OCI-LY1 (cell line): ENCODE results near the gene KRT2.

ENCODE experiments used
- H2AFZ ChIP-seq: fragments of 200-600 bp; sonication (generic), shearing (Covaris generic); 2 replicates; pipeline ENCODE4 v1.6.0; 2014; ENCODE audit warnings: antibody characterized with exemption, mild to moderate bottlenecking, low read length
- H3F3A ChIP-seq: fragments of 200-600 bp; sonication (generic), shearing (Covaris generic); 2 replicates; pipeline ENCODE4 v1.6.0; 2014; ENCODE audit warnings: mild to moderate bottlenecking, antibody characterized with exemption, low read length, moderate library complexity; ENCODE audit not compliant: insufficient read depth
- H3K27ac ChIP-seq: fragments of 200-600 bp; sonication (generic); 2 replicates; pipeline ENCODE4 v1.5.1; 2014; ENCODE audit warnings: low read length, mixed run types, mild to moderate bottlenecking, low read depth; ENCODE audit not compliant: poor library complexity, severe bottlenecking
- H3K27me3 ChIP-seq: fragments of 200-600 bp; sonication (generic); 2 replicates; pipeline ENCODE4 v1.6.0; 2014; ENCODE audit warnings: antibody characterized with exemption, mild to moderate bottlenecking, low read length, moderate library complexity; ENCODE audit not compliant: insufficient read depth
- H3K36me3 ChIP-seq: fragments of 200-600 bp; sonication (generic); 2 replicates; pipeline ENCODE4 v1.6.1; 2014; ENCODE audit warnings: mild to moderate bottlenecking, antibody characterized with exemption, low read length, moderate library complexity, mixed read lengths; ENCODE audit not compliant: insufficient read depth
- H3K4me1 ChIP-seq: fragments of 200-600 bp; sonication (generic); 2 replicates; pipeline ENCODE4 v1.5.1; 2014; ENCODE audit warnings: mild to moderate bottlenecking, low read length, moderate library complexity; ENCODE audit not compliant: insufficient read depth, severe bottlenecking
- H3K4me2 ChIP-seq: fragments of 200-600 bp; sonication (generic), shearing (Covaris generic); 2 replicates; pipeline ENCODE4 v1.6.1; 2014; ENCODE audit warnings: low read length
- H3K4me3 ChIP-seq: fragments of 200-600 bp; sonication (generic); 2 replicates; pipeline ENCODE4 v1.5.1; 2014; ENCODE audit warnings: low read length, low read depth, mild to moderate bottlenecking, mixed read lengths; ENCODE audit not compliant: poor library complexity, severe bottlenecking
- H3K79me2 ChIP-seq: fragments of 200-600 bp; shearing (Covaris generic); 2 replicates; pipeline ENCODE4 v1.6.1; 2016; ENCODE audit warnings: mixed run types, low read length, mixed read lengths; ENCODE audit not compliant: insufficient read depth
- H3K9ac ChIP-seq: fragments of 200-600 bp; sonication (generic), shearing (Covaris generic); 2 replicates; pipeline ENCODE4 v1.6.1; 2014; ENCODE audit warnings: mild to moderate bottlenecking, low read length, mixed read lengths
- H3K9me2 ChIP-seq: fragments of 200-600 bp; sonication (generic), shearing (Covaris generic); 2 replicates; pipeline ENCODE4 v1.6.1; 2014; ENCODE audit warnings: low read depth, mild to moderate bottlenecking, low read length, mixed read lengths
- H3K9me3 ChIP-seq: fragments of 200-600 bp; shearing (Covaris generic); 2 replicates; pipeline ENCODE4 v1.6.1; 2014; ENCODE audit warnings: low read length, mixed read lengths
- H4K20me1 ChIP-seq: fragments of 200-600 bp; sonication (generic), shearing (Covaris generic); 2 replicates; pipeline ENCODE4 v1.6.0; 2016; ENCODE audit warnings: mild to moderate bottlenecking, low read length; ENCODE audit not compliant: insufficient read depth
- CTCF ChIP-seq: fragments of 200-600 bp; sonication (generic), shearing (Covaris generic); IDR thresholded peaks from 2 replicates; pipeline ENCODE4 v1.5.1; 2017; ENCODE audit warnings: mild to moderate bottlenecking, antibody characterized with exemption, low read length, moderate library complexity, mixed read lengths
- EZH2 ChIP-seq: fragments of 200-600 bp; sonication (generic), shearing (Covaris generic); IDR thresholded peaks from 2 replicates; pipeline ENCODE4 v1.8.0; 2017; ENCODE audit warnings: borderline replicate concordance, mixed run types, mild to moderate bottlenecking, antibody characterized with exemption, low read length, moderate library complexity, mixed read lengths

Gene KRT2

GRCh38 chr12:52663420-52663819, 11.4 kb upstream of the KRT2 start:
- no peaks in the 10 kb centered on the region for H4K20me1 ChIP-seq
- H2AFZ ChIP-seq = no peak overlapping the region
- no peak overlapping the region for H3K9ac ChIP-seq
- H3K36me3 ChIP-seq = no peaks in the 10 kb centered on the region
- TF ChIP-seq CTCF (no peak), EZH2 (no peak)
- H3K4me3 ChIP-seq = no peak overlapping the region
- no peaks in the 10 kb centered on the region for H3K79me2 ChIP-seq
- H3K9me2 ChIP-seq = no peaks in the 10 kb centered on the region
- no peaks in the 10 kb centered on the region for H3K9me3 ChIP-seq
- H3F3A ChIP-seq = no peaks in the 10 kb centered on the region
- H3K4me2 ChIP-seq = no peak overlapping the region
- no peaks in the 10 kb centered on the region for H3K27me3 ChIP-seq
- H3K4me1 ChIP-seq = no peaks in the 10 kb centered on the region
- H3K27ac ChIP-seq = no peak overlapping the region

- Histone ChIP-seq H3K4me2 (no peak overlapping the region), H3K9me3 (no peaks in the 10 kb centered on the region), H3K9ac (no peak overlapping the region), H3K27me3 (no peaks in the 10 kb centered on the region), H3K79me2 (no peaks in the 10 kb centered on the region), H2AFZ (no peak overlapping the region), H3K9me2 (no peaks in the 10 kb centered on the region), H3K36me3 (no peaks in the 10 kb centered on the region), H3K27ac (no peak overlapping the region), H3K4me3 (no peak overlapping the region), H4K20me1 (no peaks in the 10 kb centered on the region), H3F3A (no peaks in the 10 kb centered on the region), H3K4me1 (no peaks in the 10 kb centered on the region)
- TF ChIP-seq EZH2 = no peak
- TF ChIP-seq CTCF = no peak
These were observed 10.9 kb upstream of the KRT2 start for GRCh38 chr12:52662918-52663229.

- Histone ChIP-seq H3K4me1 (no peaks in the 10 kb centered on the region), H3F3A (no peaks in the 10 kb centered on the region), H3K79me2 (no peaks in the 10 kb centered on the region), H3K4me3 (no peak overlapping the region), H2AFZ (no peak overlapping the region), H3K9me3 (no peaks in the 10 kb centered on the region), H3K4me2 (no peak overlapping the region), H3K27ac (no peak overlapping the region), H3K36me3 (no peaks in the 10 kb centered on the region), H4K20me1 (no peaks in the 10 kb centered on the region), H3K27me3 (0 out of 2 replicates have a peak, but pooled peaks cover 3% of the 10 kb centered on the region), H3K9me2 (no peaks in the 10 kb centered on the region), H3K9ac (no peak overlapping the region)
- TF ChIP-seq EZH2 (no peak), CTCF (no peak)
These were observed 10.3 kb upstream of the KRT2 start for GRCh38 chr12:52662093-52662917.
